ENCODE measurements around the gene DNAJC3.
"Not testable (repeated sequence)": the region's sequence is repeated elsewhere in the genome, so short reads cannot be mapped to it uniquely, and the experiment has no call there.

Gene DNAJC3

GRCh38 chr13:95784161-95784899 lies 107.4 kb downstream of the DNAJC3 start:
- no peak for TF ChIP-seq CTCF (conservative IDR thresholded peaks at IDR 0.05)
- TF ChIP-seq ZFX (IDR thresholded peaks at IDR 0.05): no peak
- H3K27ac ChIP-seq: no peak overlapping the region

GRCh38 chr13:95784900-95785290 lies 108.0 kb downstream of the DNAJC3 start:
- TF ChIP-seq ZFX (IDR thresholded peaks at IDR 0.05) (no peak), CTCF (conservative IDR thresholded peaks at IDR 0.05) (no peak)
- H3K27ac ChIP-seq: no peak overlapping the region

- H3K27ac ChIP-seq: no peak overlapping the region
- no peak for TF ChIP-seq ZFX (IDR thresholded peaks at IDR 0.05)
- TF ChIP-seq CTCF (conservative IDR thresholded peaks at IDR 0.05): no peak
Measured at GRCh38 chr13:95787356-95788099, 110.6 kb downstream of the DNAJC3 start.

DNA sequence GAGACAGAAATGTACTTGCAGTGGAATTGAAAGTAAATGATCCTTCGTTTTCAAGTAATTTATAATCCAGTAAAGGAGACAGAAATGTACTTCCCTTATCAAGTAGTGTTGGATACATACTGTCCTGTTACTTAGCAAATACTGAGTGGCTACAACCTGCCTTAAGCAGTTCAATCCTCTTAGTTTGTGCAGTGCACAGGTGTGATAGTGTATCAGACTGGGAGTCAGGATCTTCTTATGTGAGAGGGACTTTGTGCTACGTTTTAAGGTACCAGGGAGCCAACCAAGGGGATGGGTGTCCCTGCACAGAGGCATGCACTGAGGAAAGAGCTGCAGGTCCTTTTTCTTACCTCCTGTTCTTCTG lies 111.1 kb downstream of the DNAJC3 start:
- TF ChIP-seq ZFX (IDR thresholded peaks at IDR 0.05) (no peak), CTCF (conservative IDR thresholded peaks at IDR 0.05) (no peak)
- H3K27ac ChIP-seq: no peak overlapping the region

DNA sequence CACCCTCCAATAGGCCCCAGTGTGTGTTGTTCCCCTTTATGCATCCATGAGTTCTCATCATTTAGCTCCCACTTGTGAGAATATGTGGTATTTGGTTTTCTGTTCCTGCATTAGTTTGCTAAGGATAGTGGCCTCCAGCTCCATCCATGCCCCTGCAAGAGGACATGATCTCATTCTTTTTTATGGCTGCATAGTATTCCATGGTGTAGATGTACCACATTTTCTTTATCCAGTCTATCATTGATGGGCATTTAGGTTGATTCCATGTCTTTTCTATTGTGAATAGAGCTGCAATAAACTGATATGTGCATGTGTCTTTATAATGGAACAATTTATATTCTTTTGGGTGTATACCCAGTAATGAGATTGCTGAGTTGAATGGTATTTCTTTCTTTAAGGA lies 112.4 kb downstream of the DNAJC3 start:
- not testable (repeated sequence) for H3K27ac ChIP-seq

- H3K27ac ChIP-seq: no peak overlapping the region
- no peak for TF ChIP-seq CTCF (conservative IDR thresholded peaks at IDR 0.05)
- TF ChIP-seq ZFX (IDR thresholded peaks at IDR 0.05): no peak
Measured at GRCh38 chr13:95791084-95791722, 114.3 kb downstream of the DNAJC3 start.

DNA sequence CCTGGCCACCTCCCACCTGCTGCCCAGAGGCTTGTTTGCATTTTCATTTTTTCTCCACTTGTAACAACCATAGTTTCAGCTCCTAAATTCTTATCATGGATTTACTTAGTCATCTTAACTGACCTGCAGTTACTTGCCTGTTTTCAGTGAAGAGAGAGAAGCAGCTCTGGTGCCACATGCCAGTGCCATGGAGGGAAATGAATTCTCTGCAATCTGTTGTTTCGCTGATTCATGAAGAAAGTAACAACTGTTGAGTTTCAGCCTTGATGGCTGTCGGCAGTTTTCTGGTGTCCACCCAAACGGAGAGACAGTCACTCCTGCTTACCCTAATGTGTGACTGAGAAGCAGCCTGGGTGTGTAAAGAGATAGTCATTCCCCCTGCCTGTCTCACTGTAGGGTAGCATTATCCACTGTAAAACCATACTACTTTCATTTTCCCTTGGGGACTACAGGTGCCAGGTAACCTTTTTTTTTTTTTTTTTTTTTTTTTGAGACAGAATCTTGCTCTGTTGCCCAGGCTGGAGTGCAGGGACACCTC lies 116.1 kb downstream of the DNAJC3 start:
- TF ChIP-seq ZFX (IDR thresholded peaks at IDR 0.05): no peak
- no peak overlapping the region for H3K27ac ChIP-seq

GRCh38 chr13:95793781-95794180 lies 116.8 kb downstream of the DNAJC3 start:
- TF ChIP-seq CTCF (conservative IDR thresholded peaks at IDR 0.05) (no peak), ZFX (IDR thresholded peaks at IDR 0.05) (no peak)
- no peak overlapping the region for H3K27ac ChIP-seq

Measured in C4-2B (cell line).